PC-3 (cell line): ENCODE data around the gene TDRD12.

Experiments used
- CTCF ChIP-seq: fragments of 300-600 bp; sonication (generic); conservative IDR thresholded peaks from 2 replicates; pipeline ENCODE4 v1.5.1; 2017; ENCODE audit warnings: antibody characterized with exemption, low read depth, mild to moderate bottlenecking, low read length
- EZH2 ChIP-seq: fragments of 300-600 bp; sonication (generic); IDR thresholded peaks from one replicate; pipeline ENCODE4 v1.6.1; 2017; ENCODE audit warnings: antibody characterized with exemption, mild to moderate bottlenecking, low read length; ENCODE audit not compliant: unreplicated experiment

GRCh38 chr19:32829345-32829896 is 109.9 kb downstream of the TDRD12 start:
- no peak for TF ChIP-seq EZH2
- TF ChIP-seq CTCF, result no peak
